Body of pancreas (tissue), 4 donors: Measurements from ENCODE around the gene BPIFB6. TPM values are rescaled to one million over a fixed set of nuclear protein-coding genes. Genes with fewer than 3 reads are reported as not detected.

Experiments used
- ATAC-seq: fragments of 150-250 bp; one replicate; pipeline ENCODE4 v1.9.1; 2016
- DNase-seq, 4 donors: peaks; one replicate each; pipeline ENCODE4 v3.0.0-alpha.2; 2019
- H3K27ac ChIP-seq, 4 donors: fragments of 200-600 bp; sonication (generic); 1 replicate in 3 of 4; 2 replicates in 1 of 4; pipeline versions ENCODE4 v1.5.1 to v1.6.1; 2016 to 2019; ENCODE audit warnings: mild to moderate bottlenecking in 1 of 4, mixed read lengths in 1 of 4, moderate library complexity in 1 of 4
- H3K27me3 ChIP-seq, 2 donors: fragments of 200-600 bp; sonication (generic); one replicate each; pipeline ENCODE4 v1.6.0; 2016; ENCODE audit warnings: mild to moderate bottlenecking in 1 of 2
- H3K36me3 ChIP-seq, 2 donors: fragments of 200-600 bp; sonication (generic); replicated peaks in 1 of 2; 2 replicates each; pipeline ENCODE4 v1.5.1; 2016; ENCODE audit warnings: low read depth in 2 of 2; ENCODE audit not compliant: insufficient read depth in 1 of 2
- H3K4me1 ChIP-seq: fragments of 200-600 bp; sonication (generic); one replicate; pipeline ENCODE4 v1.6.0; 2016
- H3K4me3 ChIP-seq, 2 donors: fragments of 200-600 bp; sonication (generic); 1 replicate in 1 of 2; 2 replicates in 1 of 2; pipeline ENCODE4 v1.5.1; 2016 to 2019
- H3K9me3 ChIP-seq, 3 donors: fragments of 200-600 bp; sonication (generic); 1 replicate in 2 of 3; 2 replicates in 1 of 3; pipeline ENCODE4 v1.5.1; 2016
- POLR2A ChIP-seq, 3 donors: fragments of 450-650 bp; IDR thresholded peaks; one replicate each; pipeline ENCODE4 v1.6.1; 2016; ENCODE audit warnings: antibody characterized with exemption in 3 of 3, mild to moderate bottlenecking in 2 of 3
- WGBS, 2 donors: methylation state at CpG; one replicate each; pipeline ENCODE4 v1.1.5; 2017; 5-methylcytosine and 5-hydroxymethylcytosine counted together
- intact Hi-C: fragments of 100-400 bp; cut with DNase I; formaldehyde crosslinking; loops from one replicate; pipeline ENCODE4 v1.15.1; 2023
- total RNA-seq, 2 donors: library from RNA; depleted of rRNA; stranded (reverse); fragments of >200 nt; gene quantifications; one replicate each; pipeline ENCODE4 v1.1.0, GENCODE V29; 2016
- TF ChIP-seq, protein P1 (sequence below), 7 experiments: fragments of 450-650 bp in 4 of 7; fragments of 200-600 bp in 3 of 7; sonication (generic) in 3 of 7; IDR thresholded peaks; one replicate each; pipeline ENCODE4 v1.5.1; 2016 to 2019; ENCODE audit warnings: antibody characterized with exemption in 7 of 7

The BPIFB6 gene
- total RNA-seq, 2 donors from 2014 or later: not detected

DNA sequence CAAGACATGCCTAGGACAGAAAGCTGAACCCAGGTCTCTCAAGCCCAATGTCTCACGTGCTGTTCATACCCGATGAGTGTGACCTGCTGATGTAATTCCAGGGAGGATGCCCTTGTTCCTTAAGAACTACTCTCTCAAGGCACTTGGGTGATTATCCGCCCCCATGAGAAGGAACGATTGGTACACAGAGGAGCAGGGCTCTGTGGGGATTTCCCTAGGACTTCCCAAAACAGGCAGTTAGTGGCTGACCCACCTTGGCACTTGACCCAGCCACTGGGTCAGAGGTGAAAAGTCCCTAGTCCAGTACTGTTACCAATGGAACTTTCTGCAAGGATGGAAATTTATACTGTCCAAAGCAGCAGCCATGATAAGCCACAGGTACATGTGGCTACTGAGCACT is 9.2 kb upstream of the BPIFB6 start:
- Histone ChIP-seq H3K27me3 (no peaks in the 10 kb centered on the region), H3K36me3 (no peaks in the 10 kb centered on the region), H3K4me3 (no peak overlapping the region), H3K27ac (no peak overlapping the region), H3K4me1 (no peaks in the 10 kb centered on the region), H3K9me3 (no peaks in the 10 kb centered on the region)
- WGBS, 2 donors: 41 to 60% methylated on average over 4 of the region's 4 CpGs
- ATAC-seq: no peak
- intact Hi-C loops: no loop called here
- TF ChIP-seq, protein P1, sequence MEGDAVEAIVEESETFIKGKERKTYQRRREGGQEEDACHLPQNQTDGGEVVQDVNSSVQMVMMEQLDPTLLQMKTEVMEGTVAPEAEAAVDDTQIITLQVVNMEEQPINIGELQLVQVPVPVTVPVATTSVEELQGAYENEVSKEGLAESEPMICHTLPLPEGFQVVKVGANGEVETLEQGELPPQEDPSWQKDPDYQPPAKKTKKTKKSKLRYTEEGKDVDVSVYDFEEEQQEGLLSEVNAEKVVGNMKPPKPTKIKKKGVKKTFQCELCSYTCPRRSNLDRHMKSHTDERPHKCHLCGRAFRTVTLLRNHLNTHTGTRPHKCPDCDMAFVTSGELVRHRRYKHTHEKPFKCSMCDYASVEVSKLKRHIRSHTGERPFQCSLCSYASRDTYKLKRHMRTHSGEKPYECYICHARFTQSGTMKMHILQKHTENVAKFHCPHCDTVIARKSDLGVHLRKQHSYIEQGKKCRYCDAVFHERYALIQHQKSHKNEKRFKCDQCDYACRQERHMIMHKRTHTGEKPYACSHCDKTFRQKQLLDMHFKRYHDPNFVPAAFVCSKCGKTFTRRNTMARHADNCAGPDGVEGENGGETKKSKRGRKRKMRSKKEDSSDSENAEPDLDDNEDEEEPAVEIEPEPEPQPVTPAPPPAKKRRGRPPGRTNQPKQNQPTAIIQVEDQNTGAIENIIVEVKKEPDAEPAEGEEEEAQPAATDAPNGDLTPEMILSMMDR (IDR thresholded peaks at IDR 0.05): no peak
- no peak for TF ChIP-seq POLR2A (IDR thresholded peaks at IDR 0.05)
- DNase-seq: no peak

DNA sequence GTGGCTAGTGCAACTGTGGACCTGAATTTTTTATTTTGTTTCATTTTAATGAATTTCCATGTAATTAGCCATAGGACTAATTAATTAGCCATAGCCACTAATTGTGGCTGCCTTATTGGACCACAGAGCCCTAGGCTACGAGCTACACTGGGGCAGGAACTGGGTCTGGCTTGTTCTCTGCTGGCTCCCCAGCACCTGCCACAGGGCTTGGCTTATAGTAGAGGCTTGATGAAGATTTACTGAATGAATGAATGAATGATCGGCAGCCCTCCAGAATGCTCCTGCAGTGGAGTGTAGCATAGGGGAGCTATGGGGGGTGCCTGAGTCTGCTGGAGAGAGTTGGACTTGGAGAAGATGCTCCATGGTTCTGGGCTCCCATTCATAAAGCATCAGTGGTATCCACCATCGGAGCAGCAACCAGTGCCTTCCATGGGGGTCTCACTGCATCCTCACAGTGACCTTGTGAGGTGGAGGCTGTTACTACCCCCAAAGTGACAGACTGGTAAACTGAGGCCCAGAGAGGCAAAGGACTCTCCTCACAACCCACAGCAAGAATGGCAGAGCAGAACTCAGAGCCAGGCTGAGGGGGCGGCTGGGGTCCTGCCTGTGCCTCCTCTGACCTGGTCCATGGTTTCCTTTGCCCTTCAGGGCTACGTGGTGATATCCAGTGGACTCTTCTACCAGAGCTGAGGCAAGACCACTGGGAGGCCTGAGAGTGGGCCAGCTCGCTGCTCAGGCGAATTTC is 8.6 kb upstream of the BPIFB6 start:
- Histone ChIP-seq H3K9me3 (no peaks in the 10 kb centered on the region), H3K4me1 (no peaks in the 10 kb centered on the region), H3K36me3 (no peaks in the 10 kb centered on the region), H3K27me3 (no peaks in the 10 kb centered on the region), H3K4me3 (no peak overlapping the region), H3K27ac (no peak overlapping the region)
- WGBS, 2 donors: 70 to 72% methylated on average over 5 to 7 of the region's 7 CpGs
- DNase-seq: no peak
- ATAC-seq: no peak
- intact Hi-C loops: no loop called here
- no peak for TF ChIP-seq POLR2A (IDR thresholded peaks at IDR 0.05)
- TF ChIP-seq, protein P1 (IDR thresholded peaks at IDR 0.05): no peak

- Histone ChIP-seq H3K4me3 (no peak overlapping the region), H3K9me3 (no peaks in the 10 kb centered on the region), H3K27ac (no peak overlapping the region), H3K27me3 (no peaks in the 10 kb centered on the region), H3K4me1 (no peaks in the 10 kb centered on the region), H3K36me3 (no peaks in the 10 kb centered on the region)
- DNase-seq: no peak
- intact Hi-C loops: no loop called here
- TF ChIP-seq POLR2A (IDR thresholded peaks at IDR 0.05): no peak
- TF ChIP-seq, protein P1 (IDR thresholded peaks at IDR 0.05): no peak
- WGBS, 2 donors: 49 to 63% methylated on average over 5 to 6 of the region's 6 CpGs
- no peak for ATAC-seq
These were observed 7.8 kb upstream of the BPIFB6 start for GRCh38 chr20:33023439-33024242.

DNA sequence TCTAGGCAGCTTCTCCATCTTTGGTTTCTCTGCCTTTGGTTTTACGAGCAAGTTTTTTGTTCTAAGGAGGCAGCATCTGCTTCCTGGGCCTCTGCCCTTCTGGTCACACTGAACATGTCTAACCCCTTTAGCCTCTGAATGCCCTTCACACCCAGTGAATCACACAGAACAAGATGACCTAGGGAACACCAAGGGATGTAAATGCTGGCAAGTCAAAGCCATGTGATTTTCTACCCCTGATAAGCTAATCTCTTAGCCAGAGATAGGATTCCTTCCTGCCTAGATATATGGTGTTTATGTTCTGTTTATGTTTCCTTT is 7.2 kb upstream of the BPIFB6 start:
- intact Hi-C loops: no loop called here
- no peaks in the 10 kb centered on the region for H3K4me1 ChIP-seq
- DNase-seq (no peak), ATAC-seq (no peak)
- TF ChIP-seq, protein P1 (IDR thresholded peaks at IDR 0.05): no peak
- TF ChIP-seq POLR2A (IDR thresholded peaks at IDR 0.05): no peak
- no peak overlapping the region for H3K4me3 ChIP-seq
- 59 to 78% methylated on average over 1 of the region's 1 CpG for WGBS, 2 donors
- no peaks in the 10 kb centered on the region for H3K27me3 ChIP-seq
- no peaks in the 10 kb centered on the region for H3K36me3 ChIP-seq
- no peaks in the 10 kb centered on the region for H3K9me3 ChIP-seq
- no peak overlapping the region for H3K27ac ChIP-seq
